Smooth muscle cell (in vitro differentiated cells): Measurements from ENCODE around the gene KLRF2. TPM values are rescaled to one million over a fixed set of nuclear protein-coding genes. Genes with fewer than 3 reads are reported as not detected.

Experiments
- DNase-seq: peaks from one replicate; lab custom pipeline; 2025; ENCODE audit not compliant: unreplicated experiment; lab: John Stamatoyannopoulos, UW
- H2AFZ ChIP-seq: fragments of 200-600 bp; sonication (generic); 2 replicates; pipeline ENCODE4 v1.6.0; 2016; ENCODE audit warnings: antibody characterized with exemption, low read depth, mild to moderate bottlenecking
- H3F3A ChIP-seq: fragments of 200-600 bp; sonication (generic); 2 replicates; pipeline ENCODE4 v1.6.0; 2017; ENCODE audit warnings: antibody characterized with exemption, low read depth
- H3K27ac ChIP-seq: fragments of 200-600 bp; sonication (generic); 2 replicates; pipeline ENCODE4 v1.5.1; 2016; ENCODE audit warnings: low read depth, mild to moderate bottlenecking
- H3K27me3 ChIP-seq: fragments of 200-600 bp; sonication (generic); 2 replicates; pipeline ENCODE4 v1.6.1; 2016; ENCODE audit warnings: low read depth, mild to moderate bottlenecking
- H3K36me3 ChIP-seq: fragments of 200-600 bp; sonication (generic); 2 replicates; pipeline ENCODE4 v1.5.1; 2016; ENCODE audit warnings: low read depth
- H3K4me1 ChIP-seq: fragments of 200-600 bp; sonication (generic); 2 replicates; pipeline ENCODE4 v1.5.1; 2016; ENCODE audit warnings: low read depth
- H3K4me2 ChIP-seq: fragments of 200-600 bp; sonication (generic); 2 replicates; pipeline ENCODE4 v1.6.0; 2016; ENCODE audit warnings: mild to moderate bottlenecking
- H3K4me3 ChIP-seq: fragments of 200-600 bp; sonication (generic); 2 replicates; pipeline ENCODE4 v1.5.1; 2016; ENCODE audit warnings: mild to moderate bottlenecking
- H3K79me2 ChIP-seq: fragments of 200-600 bp; sonication (generic); 2 replicates; pipeline ENCODE4 v1.6.0; 2016; ENCODE audit warnings: low read depth, mild to moderate bottlenecking
- H3K9ac ChIP-seq: fragments of 200-600 bp; sonication (generic); 2 replicates; pipeline ENCODE4 v1.6.0; 2016; ENCODE audit warnings: low read depth
- H3K9me3 ChIP-seq: fragments of 200-600 bp; sonication (generic); replicated peaks from 2 replicates; pipeline ENCODE4 v1.5.1; 2016; ENCODE audit warnings: low read depth
- H4K20me1 ChIP-seq: fragments of 200-600 bp; sonication (generic); 2 replicates; pipeline ENCODE4 v1.6.0; 2016; ENCODE audit warnings: low read depth
- WGBS: methylation state at CpG from one replicate; pipeline ENCODE4 v1.1.7; 2016; ENCODE audit warnings: low lambda C conversion rate; 5-methylcytosine and 5-hydroxymethylcytosine counted together
- polyA plus RNA-seq: library from polyadenylated mRNA; unstranded; fragments of >200 nt; fragmentation: Nextera tagmentation; extraction: Ambion mirVana; gene quantifications from 2 replicates; pipeline ENCODE4 v1.2.1, GENCODE V29; 2016
- total RNA-seq: library from RNA; depleted of rRNA; stranded (reverse); fragments of >200 nt; gene quantifications from 2 replicates; pipeline ENCODE4 v1.2.3, GENCODE V29; 2014
- TF ChIP-seq, protein P1 (sequence below): fragments of 200-600 bp; sonication (generic); IDR thresholded peaks from 2 replicates; pipeline ENCODE4 v1.5.1; 2017; ENCODE audit warnings: borderline replicate concordance, mild to moderate bottlenecking, antibody characterized with exemption; ENCODE audit not compliant: insufficient read depth, poor library complexity, severe bottlenecking

KLRF2 gene
- total and polyA plus RNA-seq, 2 experiments from 2014 or later: not detected

DNA sequence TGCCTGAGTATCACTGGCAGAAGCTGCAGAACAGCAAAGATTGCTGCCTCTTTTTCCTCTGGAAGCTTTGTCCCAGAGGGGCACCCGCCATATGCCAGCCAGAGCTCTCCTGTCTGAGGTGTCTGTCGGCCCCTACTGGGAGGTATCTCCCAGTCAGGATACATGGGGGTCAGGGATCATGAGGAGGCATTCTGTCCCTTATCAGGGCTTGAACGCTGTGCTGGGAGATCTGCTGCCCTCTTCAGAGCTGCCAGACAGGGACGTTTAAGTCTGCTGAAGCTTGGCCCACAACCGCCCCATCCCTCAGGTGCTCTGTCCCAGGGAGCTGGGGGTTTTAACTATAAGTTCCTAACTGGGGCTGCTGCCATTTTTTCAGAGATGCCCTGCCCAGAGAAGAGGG lies 32.4 kb upstream of the KLRF2 start:
- Histone ChIP-seq H2AFZ (no peak overlapping the region), H3K27ac (no peak overlapping the region), H3K79me2 (no peaks in the 10 kb centered on the region), H4K20me1 (no peaks in the 10 kb centered on the region), H3K9ac (no peak overlapping the region), H3K9me3 (no peaks in the 10 kb centered on the region), H3K4me3 (no peak overlapping the region), H3K36me3 (no peaks in the 10 kb centered on the region), H3K27me3 (no peaks in the 10 kb centered on the region), H3K4me1 (no peaks in the 10 kb centered on the region), H3K4me2 (no peak overlapping the region), H3F3A (no peaks in the 10 kb centered on the region)
- TF ChIP-seq, protein P1, sequence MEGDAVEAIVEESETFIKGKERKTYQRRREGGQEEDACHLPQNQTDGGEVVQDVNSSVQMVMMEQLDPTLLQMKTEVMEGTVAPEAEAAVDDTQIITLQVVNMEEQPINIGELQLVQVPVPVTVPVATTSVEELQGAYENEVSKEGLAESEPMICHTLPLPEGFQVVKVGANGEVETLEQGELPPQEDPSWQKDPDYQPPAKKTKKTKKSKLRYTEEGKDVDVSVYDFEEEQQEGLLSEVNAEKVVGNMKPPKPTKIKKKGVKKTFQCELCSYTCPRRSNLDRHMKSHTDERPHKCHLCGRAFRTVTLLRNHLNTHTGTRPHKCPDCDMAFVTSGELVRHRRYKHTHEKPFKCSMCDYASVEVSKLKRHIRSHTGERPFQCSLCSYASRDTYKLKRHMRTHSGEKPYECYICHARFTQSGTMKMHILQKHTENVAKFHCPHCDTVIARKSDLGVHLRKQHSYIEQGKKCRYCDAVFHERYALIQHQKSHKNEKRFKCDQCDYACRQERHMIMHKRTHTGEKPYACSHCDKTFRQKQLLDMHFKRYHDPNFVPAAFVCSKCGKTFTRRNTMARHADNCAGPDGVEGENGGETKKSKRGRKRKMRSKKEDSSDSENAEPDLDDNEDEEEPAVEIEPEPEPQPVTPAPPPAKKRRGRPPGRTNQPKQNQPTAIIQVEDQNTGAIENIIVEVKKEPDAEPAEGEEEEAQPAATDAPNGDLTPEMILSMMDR: no peak
- DNase-seq: no peak
- 80% methylated on average over 5 of the region's 5 CpGs for WGBS

DNA sequence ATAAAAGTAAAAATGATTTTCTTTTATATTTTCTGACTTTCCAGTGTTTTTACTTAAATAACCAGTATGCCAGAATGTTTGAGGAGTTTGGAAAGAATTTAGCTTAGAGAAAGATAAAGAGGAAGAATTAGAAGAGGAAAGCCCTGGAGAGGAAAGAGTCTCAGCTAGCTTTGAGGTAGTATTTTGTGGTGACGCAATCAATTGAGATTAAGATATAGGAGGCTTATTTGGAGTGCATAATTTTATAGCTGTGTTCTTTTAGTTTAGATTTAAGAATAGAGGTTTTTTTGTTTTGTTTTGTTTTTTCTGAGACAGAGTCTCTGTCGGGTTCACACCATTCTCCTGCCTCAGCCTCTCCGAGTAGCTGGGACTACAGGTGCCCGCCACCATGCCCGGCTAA lies 30.2 kb upstream of the KLRF2 start:
- Histone ChIP-seq H3F3A (no peaks in the 10 kb centered on the region), H3K4me2 (no peak overlapping the region), H3K27ac (no peak overlapping the region), H3K9ac (no peak overlapping the region), H3K36me3 (no peaks in the 10 kb centered on the region), H3K4me1 (no peaks in the 10 kb centered on the region), H3K9me3 (no peaks in the 10 kb centered on the region), H2AFZ (no peak overlapping the region), H3K4me3 (no peak overlapping the region), H4K20me1 (no peaks in the 10 kb centered on the region), H3K27me3 (no peaks in the 10 kb centered on the region), H3K79me2 (no peaks in the 10 kb centered on the region)
- 95% methylated on average over 5 of the region's 5 CpGs for WGBS
- no peak for DNase-seq
- TF ChIP-seq, protein P1: no peak

DNA sequence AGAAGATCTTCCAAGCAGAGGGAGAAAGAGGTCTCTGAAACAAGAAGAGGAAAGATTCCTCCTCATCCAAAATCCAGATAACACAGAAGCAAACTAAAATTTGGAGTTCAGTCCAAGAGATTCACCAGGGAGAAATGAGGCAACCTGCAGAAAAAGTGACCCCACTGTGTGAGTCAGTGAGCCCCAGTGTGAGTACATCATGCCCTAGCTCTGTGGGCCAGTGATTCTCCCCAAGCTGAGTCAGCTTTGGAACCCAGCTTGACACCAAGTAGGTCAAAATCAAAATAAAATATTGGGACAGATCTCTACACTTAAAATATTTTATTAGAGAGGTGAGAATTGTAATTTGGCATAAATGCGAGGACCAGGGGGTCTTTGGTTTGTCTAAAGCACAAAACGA lies 29.4 kb upstream of the KLRF2 start:
- WGBS: 88% methylated on average over 2 of the region's 2 CpGs
- no peak for DNase-seq
- Histone ChIP-seq H3K4me3 (no peak overlapping the region), H3K27me3 (no peaks in the 10 kb centered on the region), H2AFZ (no peak overlapping the region), H3K36me3 (no peaks in the 10 kb centered on the region), H3K4me1 (no peaks in the 10 kb centered on the region), H3F3A (no peaks in the 10 kb centered on the region), H3K27ac (no peak overlapping the region), H3K9ac (no peak overlapping the region), H3K4me2 (no peak overlapping the region), H4K20me1 (no peaks in the 10 kb centered on the region), H3K79me2 (no peaks in the 10 kb centered on the region), H3K9me3 (no peaks in the 10 kb centered on the region)
- TF ChIP-seq, protein P1: no peak

DNA sequence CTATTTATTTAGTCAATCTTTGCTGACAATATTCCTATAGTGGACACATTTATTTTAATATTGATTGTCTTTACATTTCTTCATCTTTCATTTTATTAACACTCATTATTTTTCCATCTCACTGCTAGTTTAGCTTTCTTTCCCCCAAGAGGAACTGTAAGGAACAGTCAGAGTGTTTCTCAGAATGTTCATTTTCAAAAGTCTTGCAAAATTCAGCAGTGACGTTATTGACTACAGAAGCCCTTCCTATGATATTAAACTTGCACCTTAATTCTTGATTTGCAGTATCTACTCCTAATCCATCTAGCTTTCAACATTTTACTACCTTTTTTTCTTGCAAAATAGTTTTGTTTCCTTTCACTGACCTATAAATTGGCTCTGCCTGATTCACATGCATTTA lies 25.1 kb upstream of the KLRF2 start:
- H3K9ac ChIP-seq: no peak overlapping the region
- H3K9me3 ChIP-seq: no peaks in the 10 kb centered on the region
- H3K4me3 ChIP-seq: no peak overlapping the region
- TF ChIP-seq, protein P1: no peak
- no peak overlapping the region for H2AFZ ChIP-seq
- no peak for DNase-seq
- H3K4me1 ChIP-seq: no peaks in the 10 kb centered on the region
- no peaks in the 10 kb centered on the region for H3F3A ChIP-seq
- no peaks in the 10 kb centered on the region for H3K79me2 ChIP-seq
- no peak overlapping the region for H3K4me2 ChIP-seq
- H3K27me3 ChIP-seq: no peaks in the 10 kb centered on the region
- H3K27ac ChIP-seq: no peak overlapping the region
- WGBS: 79% methylated on average over 1 of the region's 1 CpG
- H4K20me1 ChIP-seq: no peaks in the 10 kb centered on the region
- no peaks in the 10 kb centered on the region for H3K36me3 ChIP-seq
